ENCODE measurements around the gene HRH1. TPM values are rescaled to one million over a fixed set of nuclear protein-coding genes. Genes with fewer than 3 reads are reported as not detected.

Gene HRH1
- total and polyA plus RNA-seq, 2 donors (not counting 3 experiments of a cell fraction or from before 2014, with no cell fraction given), result 16.2 to 21.2 TPM

GRCh38 chr3:11285471-11285870 is 131.2 kb downstream of the HRH1 start:
- POLR2A ChIA-PET, result no interaction called here
- Histone ChIP-seq H3K9ac (replicated peaks; ENCODE audit: extremely low read depth, insufficient read depth, low read length) (no peak overlapping the region), H3K4me2 (ENCODE audit: insufficient read depth, low read length) (no peak overlapping the region), H3K4me3 (replicated peaks in 1 of 3; ENCODE audit: insufficient read depth in 1 of 3, low read depth in 1 of 3, low read length in 3 of 3) (no peak overlapping the region), H3K36me3 (ENCODE audit: control insufficient read depth in 2 of 2, extremely low read depth in 1 of 2, insufficient read depth in 2 of 2, low read length in 2 of 2) (peaks cover 0 to 7% of the 10 kb centered on the region in 2 experiments), H3K9me1 (replicated peaks; ENCODE audit: control insufficient read depth, extremely low read depth, insufficient read depth, low read length) (no peaks in the 10 kb centered on the region), H2AFZ (ENCODE audit: low read depth, low read length) (no peak overlapping the region), H3K27me3 (ENCODE audit: control insufficient read depth in 2 of 2, insufficient read depth in 2 of 2, low read length in 2 of 2) (no peaks in the 10 kb centered on the region), H3K9me3 (replicated peaks; ENCODE audit: control insufficient read depth, insufficient read depth, low read length) (no peaks in the 10 kb centered on the region), H3K27ac (ENCODE audit: insufficient read depth, low read depth, low read length) (no peak overlapping the region), H3K4me1 (ENCODE audit: control insufficient read depth, extremely low read depth, insufficient read depth, low read length) (peaks cover 38% of the 10 kb centered on the region), H4K20me1 (replicated peaks; ENCODE audit: control insufficient read depth, extremely low read depth, insufficient read depth, low read length) (no peaks in the 10 kb centered on the region), H3K79me2 (ENCODE audit: control insufficient read depth, insufficient read depth, low read length) (peaks cover 21% of the 10 kb centered on the region)
- no peak for FAIRE-seq
- no TSS peak for BruUV-seq (replicated peaks)
- dilution Hi-C loops (cut with MboI; ENCODE audit: extremely low pct_ligation_motif_present, low sequenced_read_pairs) (no loop called here), intact Hi-C loops (cut with micrococcal nuclease) (no loop called here)
- CTCF ChIA-PET, result interaction anchor here (0.9 kb wide), 1 partner anchor 49 kb away, joined by 3 read pairs; no protein-coding TSS in a partner anchor
- no peak for DNase-seq (ENCODE audit: low read depth, low spot score)
- TF ChIP-seq POLR2A (IDR thresholded peaks at IDR 0.05; ENCODE audit: low read depth, low read length) (no peak), EZH2 (IDR thresholded peaks at IDR 0.05; ENCODE audit: borderline replicate concordance, low read depth, low read length, severe bottlenecking) (no peak), POLR2AphosphoS5 (IDR thresholded peaks at IDR 0.05; ENCODE audit: insufficient read depth, low read depth, low read length) (no peak), FOS (IDR thresholded peaks at IDR 0.05; ENCODE audit: borderline replicate concordance, insufficient read depth, low read length) (no peak), MYC (IDR thresholded peaks at IDR 0.05; ENCODE audit: low read depth, low read length) (no peak), GATA2 (IDR thresholded peaks at IDR 0.05; ENCODE audit: insufficient read depth, insufficient read length, low read depth, low read length) (no peak), JUN (IDR thresholded peaks at IDR 0.05; ENCODE audit: borderline replicate concordance, insufficient read depth, insufficient read length, low read depth) (no peak)
- TF ChIP-seq, protein P1, sequence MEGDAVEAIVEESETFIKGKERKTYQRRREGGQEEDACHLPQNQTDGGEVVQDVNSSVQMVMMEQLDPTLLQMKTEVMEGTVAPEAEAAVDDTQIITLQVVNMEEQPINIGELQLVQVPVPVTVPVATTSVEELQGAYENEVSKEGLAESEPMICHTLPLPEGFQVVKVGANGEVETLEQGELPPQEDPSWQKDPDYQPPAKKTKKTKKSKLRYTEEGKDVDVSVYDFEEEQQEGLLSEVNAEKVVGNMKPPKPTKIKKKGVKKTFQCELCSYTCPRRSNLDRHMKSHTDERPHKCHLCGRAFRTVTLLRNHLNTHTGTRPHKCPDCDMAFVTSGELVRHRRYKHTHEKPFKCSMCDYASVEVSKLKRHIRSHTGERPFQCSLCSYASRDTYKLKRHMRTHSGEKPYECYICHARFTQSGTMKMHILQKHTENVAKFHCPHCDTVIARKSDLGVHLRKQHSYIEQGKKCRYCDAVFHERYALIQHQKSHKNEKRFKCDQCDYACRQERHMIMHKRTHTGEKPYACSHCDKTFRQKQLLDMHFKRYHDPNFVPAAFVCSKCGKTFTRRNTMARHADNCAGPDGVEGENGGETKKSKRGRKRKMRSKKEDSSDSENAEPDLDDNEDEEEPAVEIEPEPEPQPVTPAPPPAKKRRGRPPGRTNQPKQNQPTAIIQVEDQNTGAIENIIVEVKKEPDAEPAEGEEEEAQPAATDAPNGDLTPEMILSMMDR (IDR thresholded peaks at IDR 0.05; ENCODE audit: extremely low read depth in 1 of 2, insufficient read depth in 1 of 2, low read depth in 1 of 2, low read length in 2 of 2), result no peak
- TF ChIP-seq, protein P2, sequence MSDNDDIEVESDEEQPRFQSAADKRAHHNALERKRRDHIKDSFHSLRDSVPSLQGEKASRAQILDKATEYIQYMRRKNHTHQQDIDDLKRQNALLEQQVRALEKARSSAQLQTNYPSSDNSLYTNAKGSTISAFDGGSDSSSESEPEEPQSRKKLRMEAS (IDR thresholded peaks at IDR 0.05; ENCODE audit: insufficient read depth, insufficient read length), result no peak
